ENCODE measurements around the gene COL6A6.
"Not testable (repeated sequence)": the region's sequence is repeated elsewhere in the genome, so short reads cannot be mapped to it uniquely, and the experiment has no call there.

The COL6A6 gene

DNA sequence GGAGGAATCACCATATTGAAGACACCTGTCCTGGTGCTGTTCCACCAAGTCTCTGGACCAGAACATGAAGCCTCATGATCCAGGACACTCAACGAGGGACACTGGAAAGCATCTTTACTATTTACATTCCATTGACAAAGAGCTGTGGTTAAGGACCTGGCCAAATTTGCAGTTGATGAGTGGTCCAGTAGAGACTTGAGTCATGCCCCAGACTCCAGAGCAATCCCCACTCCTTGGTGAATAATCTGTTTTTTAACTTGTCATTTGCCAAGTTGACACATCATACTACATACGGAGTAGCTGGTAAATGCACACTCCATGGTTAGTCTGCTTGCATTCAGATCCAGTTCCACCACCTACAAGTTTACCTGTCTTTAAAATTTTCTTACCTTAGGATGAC is 1.2 kb upstream of the COL6A6 start:
- Mint-ChIP-seq H3K27me3 (peaks cover 64% of the 10 kb centered on the region), H3K27ac (no peak overlapping the region), H3K4me3 (no peak overlapping the region), H3K36me3 (ENCODE audit: low read depth) (no peaks in the 10 kb centered on the region), H3K9me3 (no peaks in the 10 kb centered on the region), H3K4me1 (ENCODE audit: low read depth) (no peaks in the 10 kb centered on the region)

DNA sequence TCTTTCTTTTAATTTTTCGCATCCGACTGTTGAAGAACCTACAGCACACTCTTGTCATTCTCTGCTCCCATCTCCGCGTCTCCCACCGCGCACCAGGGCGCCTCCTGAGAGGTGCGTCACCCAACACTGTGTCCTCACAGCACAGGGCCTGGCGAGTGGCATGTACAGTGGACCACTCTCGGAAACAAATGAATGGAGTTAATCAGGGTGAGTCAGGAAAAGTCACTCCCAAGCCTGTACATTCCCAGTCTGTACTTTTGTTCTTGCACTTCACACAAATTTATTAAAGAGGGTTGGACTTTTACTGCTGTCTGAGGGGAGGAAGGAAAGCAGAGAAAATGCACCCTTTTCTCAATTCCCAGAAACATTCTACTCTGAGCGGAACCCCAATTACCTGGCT is 625 bp downstream of the COL6A6 start:
- Mint-ChIP-seq H3K4me1 (ENCODE audit: low read depth) (no peaks in the 10 kb centered on the region), H3K9me3 (no peaks in the 10 kb centered on the region), H3K27ac (no peak overlapping the region), H3K36me3 (ENCODE audit: low read depth) (no peaks in the 10 kb centered on the region), H3K27me3 (peaks cover 53% of the 10 kb centered on the region), H3K4me3 (no peak overlapping the region)

DNA sequence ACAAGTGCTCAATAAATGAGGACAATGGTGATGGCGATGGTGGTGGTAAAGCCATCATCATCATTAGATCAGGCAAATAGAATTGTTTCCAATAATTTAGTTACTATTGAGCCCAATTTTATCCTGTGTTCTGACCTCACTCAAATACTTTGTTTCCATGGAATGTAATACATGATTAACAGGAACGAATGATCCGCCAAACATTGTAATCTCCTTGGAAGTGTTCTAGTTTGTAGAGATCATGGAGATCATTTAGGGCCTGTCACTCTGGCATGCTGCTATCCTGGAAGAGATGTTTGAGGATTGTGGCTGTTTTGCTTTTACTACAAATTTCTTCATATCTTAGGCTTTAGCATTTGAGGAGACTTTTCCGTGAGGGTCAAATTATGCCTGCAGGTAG is 2.8 kb downstream of the COL6A6 start:
- Mint-ChIP-seq H3K4me1 (ENCODE audit: low read depth) (no peaks in the 10 kb centered on the region), H3K9me3 (no peaks in the 10 kb centered on the region), H3K36me3 (ENCODE audit: low read depth) (no peaks in the 10 kb centered on the region), H3K27ac (no peak overlapping the region), H3K27me3 (peaks cover 50% of the 10 kb centered on the region), H3K4me3 (no peak overlapping the region)

DNA sequence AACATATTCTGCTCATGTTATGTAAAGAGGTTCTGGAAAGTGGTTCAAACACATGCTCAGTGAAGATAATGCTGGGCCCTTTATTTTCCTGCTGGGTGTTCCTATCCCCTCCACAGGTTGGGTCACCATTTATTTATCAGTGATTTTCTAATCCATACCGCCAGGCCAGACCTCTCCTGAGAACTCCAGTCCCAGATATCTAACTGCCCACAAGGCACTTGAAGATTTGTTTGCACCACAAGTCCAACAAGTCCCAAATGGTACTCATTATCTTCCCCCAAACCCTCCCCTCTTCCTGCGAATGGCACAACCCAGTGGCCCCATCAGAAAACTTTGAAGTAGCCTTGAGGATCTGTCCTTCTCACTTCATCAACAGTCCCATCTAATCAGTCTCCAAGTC is 5.4 kb downstream of the COL6A6 start:
- H3K36me3 Mint-ChIP-seq (ENCODE audit: low read depth) = no peaks in the 10 kb centered on the region
- H3K4me1 Mint-ChIP-seq (ENCODE audit: low read depth) = no peaks in the 10 kb centered on the region
- no peak overlapping the region for H3K27ac Mint-ChIP-seq
- H3K27me3 Mint-ChIP-seq = peaks cover 40% of the 10 kb centered on the region
- H3K4me3 Mint-ChIP-seq = no peak overlapping the region
- H3K9me3 Mint-ChIP-seq = no peaks in the 10 kb centered on the region

DNA sequence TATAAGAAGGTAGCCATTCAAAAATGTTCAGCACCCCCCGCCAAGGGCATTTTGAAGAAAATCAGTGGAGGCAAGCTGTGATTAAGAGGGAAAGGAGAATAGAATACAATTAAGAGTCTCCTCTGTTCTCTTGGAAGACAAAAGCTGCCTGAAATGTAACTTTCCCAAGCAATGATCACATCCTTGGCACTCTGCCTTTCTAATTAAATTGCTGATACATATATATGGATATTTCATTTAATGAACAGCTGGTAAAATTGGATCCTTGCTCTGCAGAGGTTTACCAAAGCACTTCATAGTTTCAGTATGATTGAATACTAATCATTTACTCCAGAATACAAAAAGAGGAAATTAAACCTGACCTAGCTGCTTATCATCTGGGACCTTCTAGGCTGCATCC is 10.4 kb downstream of the COL6A6 start:
- Mint-ChIP-seq H3K27ac (no peak overlapping the region), H3K9me3 (no peaks in the 10 kb centered on the region), H3K36me3 (ENCODE audit: low read depth) (no peaks in the 10 kb centered on the region), H3K27me3 (peaks cover 17% of the 10 kb centered on the region), H3K4me1 (ENCODE audit: low read depth) (peaks cover 11% of the 10 kb centered on the region), H3K4me3 (no peak overlapping the region)

DNA sequence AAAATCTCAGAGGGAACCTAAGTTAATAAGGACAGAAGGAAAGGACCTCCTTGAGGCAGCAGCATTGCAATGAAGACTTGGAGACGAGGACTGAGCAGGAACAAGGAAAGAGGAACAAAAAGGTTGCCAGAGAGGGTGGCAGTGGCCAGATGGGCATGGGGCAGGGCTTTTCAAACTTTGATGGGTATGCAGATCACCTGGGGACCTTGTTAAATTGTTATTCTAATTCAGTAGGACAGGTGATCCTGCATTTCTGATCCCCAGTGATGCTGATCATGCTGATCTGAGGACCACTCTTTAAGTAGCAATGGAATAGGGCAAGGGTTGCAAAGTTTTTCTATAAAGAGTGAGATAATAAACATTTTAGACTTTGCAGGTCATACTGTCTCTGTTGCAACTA is 11.1 kb downstream of the COL6A6 start:
- H3K36me3 Mint-ChIP-seq (ENCODE audit: low read depth) = no peaks in the 10 kb centered on the region
- H3K4me3 Mint-ChIP-seq = no peak overlapping the region
- no peaks in the 10 kb centered on the region for H3K9me3 Mint-ChIP-seq
- no peak overlapping the region for H3K27ac Mint-ChIP-seq
- peaks cover 11% of the 10 kb centered on the region for H3K4me1 Mint-ChIP-seq (ENCODE audit: low read depth)
- H3K27me3 Mint-ChIP-seq = peaks cover 10% of the 10 kb centered on the region

DNA sequence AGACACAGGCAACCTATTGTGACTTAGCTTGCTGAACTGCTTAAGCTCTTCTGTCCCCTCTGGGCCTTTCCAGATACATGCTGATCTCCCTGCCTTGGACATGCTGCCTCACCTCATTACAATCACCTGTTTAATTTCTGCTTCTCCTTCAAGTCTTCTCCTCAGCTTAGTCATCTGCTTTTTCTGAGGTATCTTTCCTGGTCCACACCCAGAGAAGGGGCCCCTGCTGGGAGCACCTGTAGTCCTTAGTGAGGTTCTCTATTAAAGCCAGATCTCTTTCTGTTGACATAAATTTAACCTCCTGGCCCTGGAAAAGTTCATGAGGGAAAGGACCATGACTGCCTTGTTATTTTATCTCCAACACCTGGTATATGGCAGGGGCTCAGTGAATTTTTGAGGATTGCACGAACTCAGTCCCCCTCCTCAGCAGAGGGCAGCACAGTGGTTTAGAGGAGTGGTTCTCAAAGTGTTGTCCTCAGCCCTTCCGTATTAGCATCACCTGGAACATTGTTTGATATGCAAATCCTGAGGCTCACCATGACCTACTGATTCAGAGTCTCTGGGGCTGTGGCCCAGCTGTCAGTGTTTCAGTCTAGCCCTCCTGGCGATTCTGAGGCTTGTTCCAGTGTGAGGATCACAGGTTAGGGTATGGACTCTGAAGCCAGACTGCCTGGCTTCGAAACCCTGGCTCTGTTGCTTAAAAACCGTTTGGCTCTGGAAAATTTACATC is 12.7 kb downstream of the COL6A6 start:
- no peaks in the 10 kb centered on the region for H3K9me3 Mint-ChIP-seq
- H3K4me3 Mint-ChIP-seq = no peak overlapping the region
- H3K27me3 Mint-ChIP-seq = peaks cover 6% of the 10 kb centered on the region
- H3K36me3 Mint-ChIP-seq (ENCODE audit: low read depth) = no peaks in the 10 kb centered on the region
- H3K4me1 Mint-ChIP-seq (ENCODE audit: low read depth) = peaks cover 11% of the 10 kb centered on the region
- H3K27ac Mint-ChIP-seq = no peak overlapping the region

DNA sequence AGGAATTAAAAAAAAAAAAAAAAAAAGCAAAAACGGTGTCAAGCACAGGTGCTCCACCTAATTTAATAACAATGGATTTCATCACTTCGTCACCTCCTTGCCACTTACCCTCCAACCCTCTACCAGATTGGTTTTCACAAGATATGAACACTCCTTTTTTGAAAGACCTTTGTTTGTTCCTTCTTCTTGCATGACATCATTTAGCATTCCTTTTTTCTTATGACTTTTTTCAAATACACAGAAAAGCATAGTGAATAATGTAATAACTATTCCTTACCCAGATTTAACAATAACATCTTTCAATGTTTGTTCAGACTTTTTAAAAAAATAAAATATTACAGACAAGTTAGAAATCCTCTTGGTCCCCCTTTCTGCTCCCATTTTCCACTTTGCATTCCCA is 16.3 kb downstream of the COL6A6 start:
- H3K4me3 Mint-ChIP-seq = no peak overlapping the region
- peaks cover 11% of the 10 kb centered on the region for H3K4me1 Mint-ChIP-seq (ENCODE audit: low read depth)
- peaks cover 7% of the 10 kb centered on the region for H3K27me3 Mint-ChIP-seq
- H3K27ac Mint-ChIP-seq = no peak overlapping the region
- no peaks in the 10 kb centered on the region for H3K36me3 Mint-ChIP-seq (ENCODE audit: low read depth)
- H3K9me3 Mint-ChIP-seq = no peaks in the 10 kb centered on the region

DNA sequence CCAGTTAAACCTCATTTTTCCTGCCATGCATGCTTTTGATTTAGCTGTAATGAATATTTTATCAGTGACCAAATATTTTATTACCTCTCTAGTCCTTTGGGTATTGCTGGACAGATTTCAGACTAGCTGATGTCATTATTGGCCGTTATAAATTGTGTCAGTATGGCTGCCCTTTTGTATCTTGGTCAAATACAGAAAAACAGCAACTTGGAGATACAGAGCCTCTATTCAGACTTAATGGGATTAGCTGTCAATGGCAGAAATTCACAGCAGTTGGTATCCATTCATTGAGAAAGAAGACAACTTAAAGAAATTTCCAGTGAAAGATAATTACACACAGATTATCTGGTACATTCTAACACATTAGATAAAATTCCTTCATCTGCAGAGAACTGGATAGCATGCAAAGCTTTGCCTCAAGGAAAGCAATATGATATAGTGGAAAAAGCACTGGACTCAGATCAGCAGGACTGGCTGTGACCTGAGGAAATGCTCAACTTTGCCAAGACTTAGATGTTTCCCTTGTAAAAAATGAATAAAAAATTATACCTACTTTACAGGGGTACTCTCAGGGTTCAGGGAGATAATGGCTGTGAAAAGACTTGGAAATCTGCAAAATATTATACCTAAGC is 20.8 kb downstream of the COL6A6 start:
- Mint-ChIP-seq H3K4me1 (ENCODE audit: low read depth) (no peaks in the 10 kb centered on the region), H3K4me3 (no peak overlapping the region), H3K9me3 (no peaks in the 10 kb centered on the region), H3K36me3 (ENCODE audit: low read depth) (no peaks in the 10 kb centered on the region), H3K27me3 (peaks cover 7% of the 10 kb centered on the region), H3K27ac (no peak overlapping the region)

DNA sequence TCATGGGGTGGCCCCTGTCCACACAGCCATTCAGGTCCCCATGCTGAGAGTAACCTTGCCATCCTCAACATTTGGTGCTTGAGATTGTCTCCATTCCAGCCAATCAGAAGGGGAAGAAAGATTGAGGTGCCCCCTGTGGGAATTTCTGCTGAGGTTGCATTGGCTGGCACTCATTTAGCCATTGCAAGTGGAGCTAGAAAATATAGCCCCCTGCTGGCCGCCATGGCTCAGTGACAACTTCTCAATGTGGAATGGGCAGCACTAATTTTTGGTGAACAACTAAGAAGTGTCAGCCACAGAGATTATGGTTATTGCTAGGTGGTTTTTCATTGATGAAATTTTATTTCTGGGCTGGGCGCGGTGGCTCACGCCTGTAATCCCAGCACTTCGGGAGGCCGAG is 22.0 kb downstream of the COL6A6 start:
- Mint-ChIP-seq H3K4me3 (no peak overlapping the region), H3K27me3 (peaks cover 11% of the 10 kb centered on the region), H3K9me3 (peaks cover 3% of the 10 kb centered on the region), H3K36me3 (ENCODE audit: low read depth) (no peaks in the 10 kb centered on the region), H3K4me1 (ENCODE audit: low read depth) (no peaks in the 10 kb centered on the region), H3K27ac (no peak overlapping the region)

DNA sequence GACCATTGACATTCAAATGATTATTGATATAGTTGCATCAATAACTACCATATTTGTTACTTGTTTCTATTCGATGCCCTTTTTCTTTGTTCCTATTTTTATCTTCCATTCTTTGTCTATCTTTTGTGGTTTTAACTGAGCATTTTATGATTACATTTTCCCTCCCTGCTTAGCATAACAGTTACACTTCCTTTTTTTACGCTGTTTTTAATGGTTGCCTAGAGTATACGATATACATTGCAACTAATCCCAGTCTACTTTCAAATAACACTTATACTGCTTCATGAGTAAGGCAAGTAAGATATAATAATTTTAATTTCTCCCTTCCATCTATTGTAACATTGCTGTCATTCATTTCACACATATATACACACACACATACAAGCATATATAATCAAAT is 26.3 kb downstream of the COL6A6 start:
- no peak overlapping the region for H3K27ac Mint-ChIP-seq
- H3K9me3 Mint-ChIP-seq = peaks cover 3% of the 10 kb centered on the region
- H3K4me3 Mint-ChIP-seq = no peak overlapping the region
- no peaks in the 10 kb centered on the region for H3K4me1 Mint-ChIP-seq (ENCODE audit: low read depth)
- H3K27me3 Mint-ChIP-seq = peaks cover 10% of the 10 kb centered on the region
- no peaks in the 10 kb centered on the region for H3K36me3 Mint-ChIP-seq (ENCODE audit: low read depth)

DNA sequence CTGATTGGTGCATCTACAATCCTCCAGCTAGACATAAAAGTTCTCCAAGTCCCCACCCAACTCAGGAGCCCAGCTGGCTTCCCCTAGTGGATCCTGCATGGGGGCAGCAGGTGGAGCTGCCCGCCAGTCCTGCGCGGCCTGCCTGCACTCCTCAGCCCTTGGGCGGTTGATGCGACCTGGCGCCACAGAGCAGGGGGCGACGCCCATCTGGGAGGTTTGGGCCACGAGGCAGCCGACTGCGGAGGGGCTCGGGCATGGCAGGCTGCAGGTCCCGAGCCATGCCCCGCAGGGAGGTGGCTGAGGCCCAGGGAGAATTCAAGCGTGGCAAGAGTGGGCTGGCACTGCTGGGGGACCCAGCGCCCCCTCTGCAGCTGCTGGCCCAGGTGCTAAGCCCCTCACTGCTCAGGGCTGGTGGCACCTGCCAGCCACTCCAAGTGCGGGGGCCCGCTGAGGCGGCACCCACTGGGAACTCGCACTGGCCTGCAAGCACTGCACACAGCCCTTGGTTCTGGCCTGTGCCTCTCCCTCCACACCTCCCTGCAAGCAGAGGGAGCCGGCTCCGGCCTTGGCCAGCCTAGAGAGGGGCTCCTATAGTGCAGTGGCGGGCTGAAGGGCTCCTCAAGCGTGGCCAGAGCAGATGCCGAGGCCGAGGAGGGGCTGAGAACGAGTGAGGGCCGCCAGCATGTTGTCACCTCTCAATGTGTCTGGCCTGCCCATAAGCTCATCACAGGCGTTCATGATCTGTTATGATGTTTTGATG is 30.1 kb downstream of the COL6A6 start:
- no peaks in the 10 kb centered on the region for H3K36me3 Mint-ChIP-seq (ENCODE audit: low read depth)
- no peak overlapping the region for H3K4me3 Mint-ChIP-seq
- H3K4me1 Mint-ChIP-seq (ENCODE audit: low read depth) = no peaks in the 10 kb centered on the region
- H3K27ac Mint-ChIP-seq = no peak overlapping the region
- peaks cover 10% of the 10 kb centered on the region for H3K27me3 Mint-ChIP-seq
- peaks cover 3% of the 10 kb centered on the region for H3K9me3 Mint-ChIP-seq

DNA sequence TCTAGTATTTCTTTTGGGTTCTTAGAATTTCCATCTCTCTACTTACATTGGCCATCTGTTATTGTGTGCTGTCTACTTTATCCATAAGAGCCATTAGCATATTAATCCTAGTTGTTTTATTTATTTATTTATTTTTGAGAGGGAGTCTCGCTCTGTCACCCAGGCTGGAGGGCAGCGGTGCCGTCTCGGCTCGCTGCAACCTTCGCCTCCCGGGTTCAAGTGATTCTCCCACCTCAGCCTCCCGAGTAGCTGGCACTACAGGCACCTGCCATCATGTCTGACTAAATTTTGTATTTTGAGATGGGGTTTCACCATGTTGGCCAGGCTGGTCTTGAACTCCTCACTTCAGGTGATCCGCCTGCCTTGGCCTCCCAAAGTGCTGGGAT is 30.7 kb downstream of the COL6A6 start:
- not testable (repeated sequence) for H3K4me3 Mint-ChIP-seq; H3K27ac Mint-ChIP-seq; H3K36me3 Mint-ChIP-seq (ENCODE audit: low read depth); H3K9me3 Mint-ChIP-seq; H3K4me1 Mint-ChIP-seq (ENCODE audit: low read depth)
- H3K27me3 Mint-ChIP-seq = peaks cover 10% of the 10 kb centered on the region

DNA sequence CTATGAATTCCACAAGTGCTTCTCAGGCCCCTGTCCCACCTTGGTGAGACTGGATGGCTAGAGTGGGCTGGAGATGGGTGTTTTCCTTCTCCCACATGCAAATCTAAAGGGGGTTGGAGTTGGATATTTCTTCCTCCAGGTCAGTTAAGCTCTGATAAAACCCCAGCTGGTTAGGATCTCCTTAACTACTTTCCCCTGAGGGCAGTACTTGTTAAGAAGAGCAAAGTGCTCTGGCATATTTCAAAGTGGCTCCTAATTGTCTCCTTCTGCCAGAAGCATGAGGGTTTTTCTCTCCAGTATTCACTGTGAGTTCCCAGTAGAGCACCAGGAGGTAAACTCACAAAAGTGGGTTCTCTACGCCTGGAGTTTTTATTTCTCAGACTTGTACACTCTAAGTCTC is 31.4 kb downstream of the COL6A6 start:
- Mint-ChIP-seq H3K4me1 (ENCODE audit: low read depth) (no peaks in the 10 kb centered on the region), H3K4me3 (no peak overlapping the region), H3K27me3 (peaks cover 8% of the 10 kb centered on the region), H3K36me3 (ENCODE audit: low read depth) (no peaks in the 10 kb centered on the region), H3K9me3 (peaks cover 1% of the 10 kb centered on the region), H3K27ac (no peak overlapping the region)

DNA sequence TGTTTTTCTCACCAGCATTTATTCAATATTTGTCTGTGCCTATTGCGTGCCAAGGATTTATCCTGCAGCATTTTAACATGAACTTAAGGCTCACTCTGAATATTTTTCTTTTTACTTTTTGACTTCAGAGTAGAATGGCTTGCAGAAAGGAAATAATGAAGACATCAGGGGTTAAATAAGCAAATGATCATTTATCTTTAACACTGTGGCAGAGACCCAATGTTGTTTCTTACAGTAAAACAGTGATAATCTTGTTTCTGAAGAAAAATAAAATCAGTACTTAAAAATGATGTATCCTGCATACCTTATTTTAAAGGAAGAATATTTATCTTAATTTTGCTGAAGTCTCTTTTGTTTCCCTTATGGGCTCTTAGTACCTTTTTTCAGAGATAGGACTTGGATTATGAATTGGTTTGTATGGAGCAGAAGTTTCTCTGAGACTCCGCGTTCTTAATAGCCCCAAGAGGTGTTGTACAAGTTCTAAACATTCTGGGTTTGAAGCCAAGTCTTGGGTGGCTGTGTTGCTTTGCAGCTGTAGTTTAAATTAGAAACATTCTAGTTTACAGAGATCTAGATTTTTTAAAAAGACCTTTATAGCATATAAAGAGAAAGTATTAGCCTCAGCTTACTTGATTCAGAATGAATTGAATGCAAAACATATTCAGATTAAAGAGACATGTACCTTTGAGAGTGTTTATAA is 40.5 kb downstream of the COL6A6 start:
- peaks cover 3% of the 10 kb centered on the region for H3K27me3 Mint-ChIP-seq
- no peaks in the 10 kb centered on the region for H3K4me1 Mint-ChIP-seq (ENCODE audit: low read depth)
- H3K4me3 Mint-ChIP-seq = no peak overlapping the region
- H3K9me3 Mint-ChIP-seq = no peaks in the 10 kb centered on the region
- no peak overlapping the region for H3K27ac Mint-ChIP-seq
- H3K36me3 Mint-ChIP-seq (ENCODE audit: low read depth) = no peaks in the 10 kb centered on the region
